HepG2 (cell line): Measurements from ENCODE around the gene FBH1. TPM values are rescaled to one million over a fixed set of nuclear protein-coding genes. Genes with fewer than 3 reads are reported as not detected.

Experiments used
- ATAC-seq: fragments of 200-7000 bp; cut with Tn5 transposase; 3 replicates; pipeline ENCODE4 v1.9.1; 2020; ENCODE audit warnings: mild to moderate bottlenecking, moderate library complexity
- BruUV-seq: library from RNA; stranded (reverse); fragments of 400-500 nt; replicated peaks from 2 replicates; lab custom pipeline; 2021; lab: Mats Ljungman, UMichigan
- CTCF ChIA-PET: fragments of 300-600 bp; formaldehyde crosslinking; extraction: SDS; loops from one replicate; lab custom pipeline; 2021; ENCODE audit warnings: low total read pairs, inconsistent platforms, low intra/inter-chr PET ratio; lab: Yijun Ruan, JAX
- POLR2A ChIA-PET: fragments of 350-600 bp; sonication (Branson Sonifier 250); formaldehyde crosslinking; loops from one replicate; lab custom pipeline; 2020; ENCODE audit warnings: antibody characterized with exemption, inconsistent platforms; lab: Yijun Ruan, JAX
- DNase-seq: peaks from one replicate; pipeline ENCODE4 v3.0.0-alpha.2; 2015; ENCODE audit warnings: low spot score
- FAIRE-seq: peaks from 3 replicates; lab custom pipeline; 2011; peaks lifted over from hg19 to GRCh38; lab: Jason Lieb, UNC
- H2AFZ ChIP-seq: one replicate; pipeline ENCODE4 v1.6.1; 2011; ENCODE audit warnings: low read length, inconsistent platforms
- H3K27ac ChIP-seq: fragments of 300-600 bp; 3 replicates; pipeline ENCODE4 v1.8.0; 2011; ENCODE audit warnings: mixed run types, mild to moderate bottlenecking, mixed read lengths, low read length, inconsistent platforms; ENCODE audit not compliant: insufficient read depth; ENCODE audit errors: extremely low read length
- H3K27me3 ChIP-seq, 2 experiments: fragments of 200-600 bp in 1 of 2; 2 replicates in 1 of 2; 3 replicates in 1 of 2; pipeline versions ENCODE4 v1.6.0 to v1.8.0; 2011; ENCODE audit warnings: low read length in 2 of 2, mild to moderate bottlenecking in 2 of 2, moderate library complexity in 2 of 2, inconsistent platforms in 1 of 2; ENCODE audit not compliant: insufficient read depth in 2 of 2, control insufficient read depth in 1 of 2
- H3K36me3 ChIP-seq, 2 experiments: fragments of 200-600 bp in 1 of 2; replicated peaks in 1 of 2; 2 replicates in 1 of 2; 3 replicates in 1 of 2; pipeline versions ENCODE4 v1.5.1 to v1.8.0; 2011; ENCODE audit warnings: low read length in 2 of 2, inconsistent platforms in 1 of 2; ENCODE audit not compliant: insufficient read depth in 2 of 2, control insufficient read depth in 1 of 2
- H3K4me1 ChIP-seq: 2 replicates; pipeline ENCODE4 v1.5.1; 2012; ENCODE audit warnings: low read length, inconsistent platforms; ENCODE audit not compliant: insufficient read depth
- H3K4me2 ChIP-seq: 2 replicates; pipeline ENCODE4 v1.6.0; 2011; ENCODE audit warnings: low read depth, low read length, inconsistent platforms
- H3K4me3 ChIP-seq, 3 experiments: fragments of 200-600 bp in 1 of 3; sonication (generic), shearing (Covaris generic) in 1 of 3; replicated peaks in 1 of 3; 2 replicates each; pipeline ENCODE4 v1.5.1; 2011 to 2016; ENCODE audit warnings: low read length in 3 of 3, inconsistent platforms in 2 of 3, low read depth in 2 of 3, mild to moderate bottlenecking in 2 of 3, control low read depth in 1 of 3, mixed read lengths in 1 of 3; ENCODE audit not compliant: insufficient read depth in 1 of 3
- H3K79me2 ChIP-seq: one replicate; pipeline ENCODE4 v1.6.1; 2011; ENCODE audit warnings: low read length, inconsistent platforms; ENCODE audit not compliant: insufficient read depth
- H3K9ac ChIP-seq: 2 replicates; pipeline ENCODE4 v1.6.0; 2011; ENCODE audit warnings: mild to moderate bottlenecking, low read depth, low read length, inconsistent platforms; ENCODE audit not compliant: insufficient read depth
- H3K9me3 ChIP-seq: 2 replicates; pipeline ENCODE4 v1.5.1; 2012; ENCODE audit warnings: mild to moderate bottlenecking, low read length
- H4K20me1 ChIP-seq: 2 replicates; pipeline ENCODE4 v1.6.0; 2011; ENCODE audit warnings: inconsistent platforms, mild to moderate bottlenecking, low read length, moderate library complexity; ENCODE audit not compliant: insufficient read depth
- RCOR2 ChIP-seq: IDR thresholded peaks from 2 replicates; pipeline ENCODE4 v1.6.1; 2016; ENCODE audit warnings: missing biosample characterization, missing genetic modification reagents
- SOX13 ChIP-seq, 3 experiments: fragments of 450-650 bp in 1 of 3; sonication (generic) in 1 of 3; formaldehyde crosslinking in 1 of 3; IDR thresholded peaks in 2 of 3; conservative IDR thresholded peaks in 1 of 3; 2 replicates each; pipeline versions ENCODE4 v1.5.0 to v1.6.1; 2016 to 2020; ENCODE audit warnings: antibody characterized with exemption in 1 of 3, mild to moderate bottlenecking in 1 of 3, missing compliant biosample characterization in 1 of 3, missing genetic modification reagents in 1 of 3, moderate library complexity in 1 of 3
- ZNF20 ChIP-seq: sonication (generic); formaldehyde crosslinking; IDR thresholded peaks from 2 replicates; pipeline ENCODE4 v1.4.0; 2020; ENCODE audit warnings: mild to moderate bottlenecking, moderate library complexity, missing genetic modification reagents
- ZNF350 ChIP-seq: sonication (generic); formaldehyde crosslinking; IDR thresholded peaks from 2 replicates; pipeline ENCODE4 v1.4.0; 2020; ENCODE audit warnings: mild to moderate bottlenecking, low read depth, missing genetic modification reagents, borderline replicate concordance
- ZNF576 ChIP-seq: sonication (generic); formaldehyde crosslinking; IDR thresholded peaks from 2 replicates; pipeline ENCODE4 v1.4.0; 2020; ENCODE audit warnings: mild to moderate bottlenecking, missing genetic modification reagents
- ZNF672 ChIP-seq: sonication (generic); formaldehyde crosslinking; IDR thresholded peaks from 2 replicates; pipeline ENCODE4 v1.8.1; 2022; ENCODE audit warnings: missing genetic modification reagents
- ZNF7 ChIP-seq: IDR thresholded peaks from 2 replicates; pipeline ENCODE4 v1.6.1; 2016; ENCODE audit warnings: missing biosample characterization, missing genetic modification reagents
- WGBS: methylation state at CpG from one replicate; pipeline ENCODE4 v1.1.6; 2017; ENCODE audit warnings: low lambda C conversion rate; 5-methylcytosine and 5-hydroxymethylcytosine counted together
- in situ Hi-C: cut with HindIII; loops from 2 replicates; pipeline ENCODE4 v1.10.0; 2017; ENCODE audit warnings: low pct_unique_long_range_greater_than_20kb; ENCODE audit not compliant: extremely low pct_ligation_motif_present
- intact Hi-C: fragments of 100-400 bp; cut with micrococcal nuclease; formaldehyde crosslinking; loops from one replicate; pipeline ENCODE4 v1.10.0; 2022; ENCODE audit not compliant: unreplicated experiment
- polyA plus RNA-seq, 8 experiments: library from polyadenylated mRNA; depleted of rRNA in 3 of 8; stranded (reverse) in 7 of 8; unstranded in 1 of 8; fragments of >200 nt; fragmentation: Illumina TruSeq in 4 of 8; extraction: Trizol in 4 of 8; gene quantifications; 2 replicates each; pipeline versions ENCODE4 v1.2.1 to v1.2.3, GENCODE V29; 2011 to 2016; ENCODE audit warnings: low read depth in 4 of 8, missing spikeins in 1 of 8, mixed read lengths in 1 of 8; ENCODE audit not compliant: insufficient read depth in 1 of 8
- total RNA-seq, 5 experiments: library from RNA; depleted of rRNA; stranded (reverse); fragments of >200 nt; fragmentation: Illumina TruSeq; extraction: Trizol; gene quantifications; 2 replicates each; pipeline ENCODE4 v1.2.3, GENCODE V29; 2016; ENCODE audit warnings: low read depth in 1 of 5
- TF ChIP-seq, protein P1 (sequence below): sonication (generic); formaldehyde crosslinking; IDR thresholded peaks from 2 replicates; pipeline ENCODE4 v1.9.0; 2021; ENCODE audit warnings: mild to moderate bottlenecking, missing genetic modification reagents
- TF ChIP-seq, protein P2 (sequence below): sonication (generic); formaldehyde crosslinking; IDR thresholded peaks from 2 replicates; pipeline ENCODE4 v1.4.0; 2020; ENCODE audit warnings: missing genetic modification reagents
- TF ChIP-seq, protein P3 (sequence below): sonication (generic); formaldehyde crosslinking; IDR thresholded peaks from 2 replicates; pipeline ENCODE4 v1.4.0; 2020; ENCODE audit warnings: mild to moderate bottlenecking, low read depth, missing genetic modification reagents

The FBH1 gene
- total and polyA plus RNA-seq, 2 of the 13 experiments (the other 11 are each of a cell fraction or from before 2014, with no cell fraction given): 48.8 to 60.3 TPM

GRCh38 chr10:5844345-5845055 lies 45.5 kb upstream of the FBH1 start:
- DNase-seq: no peak
- Histone ChIP-seq H3K4me2 (peak overlapping the region; percentile 48; the same call in 1 of the 2 replicates), H3K27ac (no peak overlapping the region), H2AFZ (no peak overlapping the region), H3K36me3 (no peaks in the 10 kb centered on the region), H3K9ac (no peak overlapping the region), H3K9me3 (no peaks in the 10 kb centered on the region), H3K79me2 (no peaks in the 10 kb centered on the region), H3K4me1 (peaks cover 51% of the 10 kb centered on the region), H4K20me1 (no peaks in the 10 kb centered on the region), H3K4me3 (no peak overlapping the region), H3K27me3 (no peaks in the 10 kb centered on the region; a peak in 1 of 5 replicates)
- no peak for ATAC-seq
- in situ Hi-C loops: no loop called here
- CTCF ChIA-PET: no interaction called here
- intact Hi-C loops: no loop called here
- no peak for FAIRE-seq
- BruUV-seq: no TSS peak
- POLR2A ChIA-PET: interaction anchor here (2.4 kb wide), 1 partner anchor 31 kb away, joined by 7 read pairs; the partner anchor contains the start of gene GDI2
- WGBS: 53% methylated on average over 13 of the region's 13 CpGs
- no peak for TF ChIP-seq SOX13 (IDR thresholded peaks at IDR 0.05)
- TF ChIP-seq SOX13 (CRISPR knock-in tag; conservative IDR thresholded peaks at IDR 0.05 in 1 of 2, IDR thresholded peaks at IDR 0.05 in 1 of 2): no peak
- TF ChIP-seq, protein P1, sequence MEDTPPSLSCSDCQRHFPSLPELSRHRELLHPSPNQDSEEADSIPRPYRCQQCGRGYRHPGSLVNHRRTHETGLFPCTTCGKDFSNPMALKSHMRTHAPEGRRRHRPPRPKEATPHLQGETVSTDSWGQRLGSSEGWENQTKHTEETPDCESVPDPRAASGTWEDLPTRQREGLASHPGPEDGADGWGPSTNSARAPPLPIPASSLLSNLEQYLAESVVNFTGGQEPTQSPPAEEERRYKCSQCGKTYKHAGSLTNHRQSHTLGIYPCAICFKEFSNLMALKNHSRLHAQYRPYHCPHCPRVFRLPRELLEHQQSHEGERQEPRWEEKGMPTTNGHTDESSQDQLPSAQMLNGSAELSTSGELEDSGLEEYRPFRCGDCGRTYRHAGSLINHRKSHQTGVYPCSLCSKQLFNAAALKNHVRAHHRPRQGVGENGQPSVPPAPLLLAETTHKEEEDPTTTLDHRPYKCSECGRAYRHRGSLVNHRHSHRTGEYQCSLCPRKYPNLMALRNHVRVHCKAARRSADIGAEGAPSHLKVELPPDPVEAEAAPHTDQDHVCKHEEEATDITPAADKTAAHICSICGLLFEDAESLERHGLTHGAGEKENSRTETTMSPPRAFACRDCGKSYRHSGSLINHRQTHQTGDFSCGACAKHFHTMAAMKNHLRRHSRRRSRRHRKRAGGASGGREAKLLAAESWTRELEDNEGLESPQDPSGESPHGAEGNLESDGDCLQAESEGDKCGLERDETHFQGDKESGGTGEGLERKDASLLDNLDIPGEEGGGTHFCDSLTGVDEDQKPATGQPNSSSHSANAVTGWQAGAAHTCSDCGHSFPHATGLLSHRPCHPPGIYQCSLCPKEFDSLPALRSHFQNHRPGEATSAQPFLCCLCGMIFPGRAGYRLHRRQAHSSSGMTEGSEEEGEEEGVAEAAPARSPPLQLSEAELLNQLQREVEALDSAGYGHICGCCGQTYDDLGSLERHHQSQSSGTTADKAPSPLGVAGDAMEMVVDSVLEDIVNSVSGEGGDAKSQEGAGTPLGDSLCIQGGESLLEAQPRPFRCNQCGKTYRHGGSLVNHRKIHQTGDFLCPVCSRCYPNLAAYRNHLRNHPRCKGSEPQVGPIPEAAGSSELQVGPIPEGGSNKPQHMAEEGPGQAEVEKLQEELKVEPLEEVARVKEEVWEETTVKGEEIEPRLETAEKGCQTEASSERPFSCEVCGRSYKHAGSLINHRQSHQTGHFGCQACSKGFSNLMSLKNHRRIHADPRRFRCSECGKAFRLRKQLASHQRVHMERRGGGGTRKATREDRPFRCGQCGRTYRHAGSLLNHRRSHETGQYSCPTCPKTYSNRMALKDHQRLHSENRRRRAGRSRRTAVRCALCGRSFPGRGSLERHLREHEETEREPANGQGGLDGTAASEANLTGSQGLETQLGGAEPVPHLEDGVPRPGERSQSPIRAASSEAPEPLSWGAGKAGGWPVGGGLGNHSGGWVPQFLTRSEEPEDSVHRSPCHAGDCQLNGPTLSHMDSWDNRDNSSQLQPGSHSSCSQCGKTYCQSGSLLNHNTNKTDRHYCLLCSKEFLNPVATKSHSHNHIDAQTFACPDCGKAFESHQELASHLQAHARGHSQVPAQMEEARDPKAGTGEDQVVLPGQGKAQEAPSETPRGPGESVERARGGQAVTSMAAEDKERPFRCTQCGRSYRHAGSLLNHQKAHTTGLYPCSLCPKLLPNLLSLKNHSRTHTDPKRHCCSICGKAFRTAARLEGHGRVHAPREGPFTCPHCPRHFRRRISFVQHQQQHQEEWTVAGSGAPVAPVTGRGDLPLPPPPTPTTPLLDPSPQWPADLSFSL (CRISPR knock-in tag): no peak
- no peak for TF ChIP-seq ZNF576 (CRISPR knock-in tag)
- no peak for TF ChIP-seq ZNF350
- no peak for TF ChIP-seq ZNF672 (CRISPR knock-in tag)
- TF ChIP-seq ZNF7 (CRISPR knock-in tag): no peak
- TF ChIP-seq RCOR2 (CRISPR knock-in tag): no peak
- TF ChIP-seq, protein P2, sequence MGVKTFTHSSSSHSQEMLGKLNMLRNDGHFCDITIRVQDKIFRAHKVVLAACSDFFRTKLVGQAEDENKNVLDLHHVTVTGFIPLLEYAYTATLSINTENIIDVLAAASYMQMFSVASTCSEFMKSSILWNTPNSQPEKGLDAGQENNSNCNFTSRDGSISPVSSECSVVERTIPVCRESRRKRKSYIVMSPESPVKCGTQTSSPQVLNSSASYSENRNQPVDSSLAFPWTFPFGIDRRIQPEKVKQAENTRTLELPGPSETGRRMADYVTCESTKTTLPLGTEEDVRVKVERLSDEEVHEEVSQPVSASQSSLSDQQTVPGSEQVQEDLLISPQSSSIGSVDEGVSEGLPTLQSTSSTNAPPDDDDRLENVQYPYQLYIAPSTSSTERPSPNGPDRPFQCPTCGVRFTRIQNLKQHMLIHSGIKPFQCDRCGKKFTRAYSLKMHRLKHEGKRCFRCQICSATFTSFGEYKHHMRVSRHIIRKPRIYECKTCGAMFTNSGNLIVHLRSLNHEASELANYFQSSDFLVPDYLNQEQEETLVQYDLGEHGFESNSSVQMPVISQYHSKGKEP: no peak
- TF ChIP-seq, protein P3, sequence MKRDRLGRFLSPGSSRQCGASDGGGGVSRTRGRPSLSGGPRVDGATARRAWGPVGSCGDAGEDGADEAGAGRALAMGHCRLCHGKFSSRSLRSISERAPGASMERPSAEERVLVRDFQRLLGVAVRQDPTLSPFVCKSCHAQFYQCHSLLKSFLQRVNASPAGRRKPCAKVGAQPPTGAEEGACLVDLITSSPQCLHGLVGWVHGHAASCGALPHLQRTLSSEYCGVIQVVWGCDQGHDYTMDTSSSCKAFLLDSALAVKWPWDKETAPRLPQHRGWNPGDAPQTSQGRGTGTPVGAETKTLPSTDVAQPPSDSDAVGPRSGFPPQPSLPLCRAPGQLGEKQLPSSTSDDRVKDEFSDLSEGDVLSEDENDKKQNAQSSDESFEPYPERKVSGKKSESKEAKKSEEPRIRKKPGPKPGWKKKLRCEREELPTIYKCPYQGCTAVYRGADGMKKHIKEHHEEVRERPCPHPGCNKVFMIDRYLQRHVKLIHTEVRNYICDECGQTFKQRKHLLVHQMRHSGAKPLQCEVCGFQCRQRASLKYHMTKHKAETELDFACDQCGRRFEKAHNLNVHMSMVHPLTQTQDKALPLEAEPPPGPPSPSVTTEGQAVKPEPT: no peak
- no peak for TF ChIP-seq ZNF20 (CRISPR knock-in tag)
